Measurements from ENCODE around the gene ECE1. TPM values are rescaled to one million over a fixed set of nuclear protein-coding genes. Genes with fewer than 3 reads are reported as not detected.
"Not testable (repeated sequence)": the region's sequence is repeated elsewhere in the genome, so short reads cannot be mapped to it uniquely, and the experiment has no call there.

Gene ECE1
- total and polyA plus RNA-seq, 2 donors (not counting 3 experiments of a cell fraction or from before 2014, with no cell fraction given): 437 to 562 TPM

DNA sequence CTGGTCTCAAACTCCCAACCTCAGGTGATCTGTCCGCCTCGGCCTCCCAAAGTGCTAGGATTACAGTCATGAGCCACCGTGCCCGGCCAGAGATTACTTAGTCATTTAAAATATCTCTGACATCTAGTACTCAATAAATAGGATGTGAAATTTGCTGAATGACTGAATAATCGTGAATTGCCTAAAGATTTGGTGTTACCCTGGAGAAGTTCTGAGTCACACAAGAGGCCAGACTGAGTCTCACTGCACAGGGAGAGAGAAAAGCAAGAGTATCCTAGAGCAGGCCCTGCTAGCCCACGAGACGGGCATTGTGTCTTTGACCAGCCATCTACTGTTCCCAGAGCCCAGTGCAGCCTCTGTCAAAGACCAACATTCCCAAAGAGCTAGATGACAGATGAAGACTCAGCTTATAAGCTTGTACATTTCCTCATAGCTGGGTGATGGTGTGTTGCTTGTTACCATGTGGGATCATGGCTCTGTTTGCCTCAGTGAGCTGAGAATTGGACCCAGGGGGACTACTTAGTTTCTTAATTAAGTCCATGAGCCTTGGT is 108.0 kb downstream of the ECE1 start:
- H3K27ac ChIP-seq (ENCODE audit: insufficient read depth, low read depth, low read length): no peak overlapping the region
- POLR2A ChIA-PET: interaction anchor here (0.7 to 1.1 kb wide), 2 partner anchors 12 to 191 kb away, joined by 7 to 8 read pairs; no protein-coding TSS in a partner anchor

DNA sequence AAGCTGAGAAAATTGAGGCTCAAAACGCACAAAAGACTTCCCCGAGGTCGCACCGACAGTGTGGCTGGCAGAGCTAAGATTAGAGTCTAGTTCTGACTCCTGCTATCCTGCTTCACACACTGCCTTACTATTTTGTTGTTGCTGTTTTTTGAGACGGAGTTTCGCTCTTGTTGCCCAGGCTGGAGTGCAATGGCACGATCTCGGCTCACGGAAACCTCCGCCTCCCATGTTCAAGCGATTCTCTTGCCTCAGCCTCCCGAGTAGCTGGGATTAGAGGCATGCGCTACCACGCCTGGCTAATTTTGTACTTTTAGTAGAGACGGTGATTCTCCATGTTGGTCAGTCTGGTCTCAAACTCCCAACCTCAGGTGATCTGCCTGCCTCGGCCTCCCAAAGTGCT is 112.0 kb downstream of the ECE1 start:
- ChIA-PET CTCF (interaction anchor here (1.4 to 2.5 kb wide), 2 partner anchors 15 to 17 kb away, joined by 3 to 10 read pairs; no protein-coding TSS in a partner anchor), POLR2A (interaction anchor here (0.6 to 0.9 kb wide), 2 partner anchors 14 to 65 kb away, joined by 3 to 4 read pairs; no protein-coding TSS in a partner anchor)
- H3K27me3 ChIP-seq (ENCODE audit: control insufficient read depth in 2 of 2, insufficient read depth in 2 of 2, low read length in 2 of 2); H3K9me3 ChIP-seq (replicated peaks; ENCODE audit: control insufficient read depth, insufficient read depth, low read length); dilution Hi-C loops (cut with MboI; ENCODE audit: extremely low pct_ligation_motif_present, low sequenced_read_pairs); H3K36me3 ChIP-seq (ENCODE audit: control insufficient read depth in 2 of 2, extremely low read depth in 1 of 2, insufficient read depth in 2 of 2, low read length in 2 of 2); H3K4me3 ChIP-seq (replicated peaks in 1 of 3; ENCODE audit: insufficient read depth in 1 of 3, low read depth in 1 of 3, low read length in 3 of 3); H3K27ac ChIP-seq (ENCODE audit: insufficient read depth, low read depth, low read length); H3K4me2 ChIP-seq (ENCODE audit: insufficient read depth, low read length); H3K9me1 ChIP-seq (replicated peaks; ENCODE audit: control insufficient read depth, extremely low read depth, insufficient read depth, low read length); H2AFZ ChIP-seq (ENCODE audit: low read depth, low read length); H3K9ac ChIP-seq (replicated peaks; ENCODE audit: extremely low read depth, insufficient read depth, low read length); FAIRE-seq; H4K20me1 ChIP-seq (replicated peaks; ENCODE audit: control insufficient read depth, extremely low read depth, insufficient read depth, low read length); DNase-seq (ENCODE audit: low read depth, low spot score); BruUV-seq (replicated peaks): not testable (repeated sequence)
- Histone ChIP-seq H3K4me1 (ENCODE audit: control insufficient read depth, extremely low read depth, insufficient read depth, low read length) (peaks cover 12% of the 10 kb centered on the region), H3K79me2 (ENCODE audit: control insufficient read depth, insufficient read depth, low read length) (peaks cover 30% of the 10 kb centered on the region)
- intact Hi-C loops (cut with micrococcal nuclease): loop anchor here (5.0 kb wide), 1 partner anchor 391 kb away; the partner anchor contains the start of gene HP1BP3

More for the DNA sequence above, 108.0 kb downstream of the ECE1 start:
- no peaks in the 10 kb centered on the region for H3K36me3 ChIP-seq (ENCODE audit: control insufficient read depth in 2 of 2, extremely low read depth in 1 of 2, insufficient read depth in 2 of 2, low read length in 2 of 2)
- CTCF ChIA-PET: interaction anchor here (0.6 to 2.9 kb wide), 7 partner anchors 9 to 361 kb away, joined by 3 to 16 read pairs (median 3); no protein-coding TSS in a partner anchor
- H3K9me1 ChIP-seq (replicated peaks; ENCODE audit: control insufficient read depth, extremely low read depth, insufficient read depth, low read length): no peaks in the 10 kb centered on the region
- no TSS peak for BruUV-seq (replicated peaks)
- FAIRE-seq (no peak), DNase-seq (ENCODE audit: low read depth, low spot score) (no peak)
- H3K27me3 ChIP-seq (ENCODE audit: control insufficient read depth in 2 of 2, insufficient read depth in 2 of 2, low read length in 2 of 2): no peaks in the 10 kb centered on the region
- dilution Hi-C loops (cut with MboI; ENCODE audit: extremely low pct_ligation_motif_present, low sequenced_read_pairs): no loop called here
- intact Hi-C loops (cut with micrococcal nuclease): no loop called here
- H3K9me3 ChIP-seq (replicated peaks; ENCODE audit: control insufficient read depth, insufficient read depth, low read length): no peaks in the 10 kb centered on the region
- TF ChIP-seq GATA2 (IDR thresholded peaks at IDR 0.05; ENCODE audit: insufficient read depth, insufficient read length, low read depth, low read length): no peak
- TF ChIP-seq POLR2A (IDR thresholded peaks at IDR 0.05; ENCODE audit: low read depth, low read length): no peak
- TF ChIP-seq, protein P1, sequence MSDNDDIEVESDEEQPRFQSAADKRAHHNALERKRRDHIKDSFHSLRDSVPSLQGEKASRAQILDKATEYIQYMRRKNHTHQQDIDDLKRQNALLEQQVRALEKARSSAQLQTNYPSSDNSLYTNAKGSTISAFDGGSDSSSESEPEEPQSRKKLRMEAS (IDR thresholded peaks at IDR 0.05; ENCODE audit: insufficient read depth, insufficient read length): no peak
- no peak for TF ChIP-seq MYC (IDR thresholded peaks at IDR 0.05; ENCODE audit: low read depth, low read length)
- TF ChIP-seq EZH2 (IDR thresholded peaks at IDR 0.05; ENCODE audit: borderline replicate concordance, low read depth, low read length, severe bottlenecking): no peak
- TF ChIP-seq, protein P2, sequence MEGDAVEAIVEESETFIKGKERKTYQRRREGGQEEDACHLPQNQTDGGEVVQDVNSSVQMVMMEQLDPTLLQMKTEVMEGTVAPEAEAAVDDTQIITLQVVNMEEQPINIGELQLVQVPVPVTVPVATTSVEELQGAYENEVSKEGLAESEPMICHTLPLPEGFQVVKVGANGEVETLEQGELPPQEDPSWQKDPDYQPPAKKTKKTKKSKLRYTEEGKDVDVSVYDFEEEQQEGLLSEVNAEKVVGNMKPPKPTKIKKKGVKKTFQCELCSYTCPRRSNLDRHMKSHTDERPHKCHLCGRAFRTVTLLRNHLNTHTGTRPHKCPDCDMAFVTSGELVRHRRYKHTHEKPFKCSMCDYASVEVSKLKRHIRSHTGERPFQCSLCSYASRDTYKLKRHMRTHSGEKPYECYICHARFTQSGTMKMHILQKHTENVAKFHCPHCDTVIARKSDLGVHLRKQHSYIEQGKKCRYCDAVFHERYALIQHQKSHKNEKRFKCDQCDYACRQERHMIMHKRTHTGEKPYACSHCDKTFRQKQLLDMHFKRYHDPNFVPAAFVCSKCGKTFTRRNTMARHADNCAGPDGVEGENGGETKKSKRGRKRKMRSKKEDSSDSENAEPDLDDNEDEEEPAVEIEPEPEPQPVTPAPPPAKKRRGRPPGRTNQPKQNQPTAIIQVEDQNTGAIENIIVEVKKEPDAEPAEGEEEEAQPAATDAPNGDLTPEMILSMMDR (IDR thresholded peaks at IDR 0.05; ENCODE audit: extremely low read depth in 1 of 2, insufficient read depth in 1 of 2, low read depth in 1 of 2, low read length in 2 of 2): no peak
- TF ChIP-seq FOS (IDR thresholded peaks at IDR 0.05; ENCODE audit: borderline replicate concordance, insufficient read depth, low read length): no peak
- no peak for TF ChIP-seq POLR2AphosphoS5 (IDR thresholded peaks at IDR 0.05; ENCODE audit: insufficient read depth, low read depth, low read length)
- no peak for TF ChIP-seq JUN (IDR thresholded peaks at IDR 0.05; ENCODE audit: borderline replicate concordance, insufficient read depth, insufficient read length, low read depth)
- H3K4me1 ChIP-seq (ENCODE audit: control insufficient read depth, extremely low read depth, insufficient read depth, low read length): peaks cover 1% of the 10 kb centered on the region
- H3K4me3 ChIP-seq (replicated peaks in 1 of 3; ENCODE audit: insufficient read depth in 1 of 3, low read depth in 1 of 3, low read length in 3 of 3): no peak overlapping the region
- H2AFZ ChIP-seq (ENCODE audit: low read depth, low read length): no peak overlapping the region
- H4K20me1 ChIP-seq (replicated peaks; ENCODE audit: control insufficient read depth, extremely low read depth, insufficient read depth, low read length): no peaks in the 10 kb centered on the region
- no peak overlapping the region for H3K9ac ChIP-seq (replicated peaks; ENCODE audit: extremely low read depth, insufficient read depth, low read length)
- H3K4me2 ChIP-seq (ENCODE audit: insufficient read depth, low read length): no peak overlapping the region
- H3K79me2 ChIP-seq (ENCODE audit: control insufficient read depth, insufficient read depth, low read length): no peaks in the 10 kb centered on the region
